Esophagus muscularis mucosa (tissue), 4 donors: ENCODE measurements around the gene SND1.

ENCODE experiments used
- CTCF ChIP-seq, 3 experiments: fragments of 200-600 bp in 2 of 3; fragments of 450-650 bp in 1 of 3; sonication (generic) in 2 of 3; IDR thresholded peaks; one replicate each; pipeline ENCODE4 v1.5.1; 2017 to 2019; ENCODE audit warnings: antibody characterized with exemption in 3 of 3, mild to moderate bottlenecking in 2 of 3, moderate library complexity in 1 of 3
- EP300 ChIP-seq: sonication (generic); formaldehyde crosslinking; IDR thresholded peaks from one replicate; pipeline ENCODE4 v1.6.1; 2017; ENCODE audit warnings: antibody characterized with exemption
- POLR2A ChIP-seq: fragments of 450-650 bp; IDR thresholded peaks from one replicate; pipeline ENCODE4 v1.6.1; 2017; ENCODE audit warnings: antibody characterized with exemption, moderate library complexity, mild to moderate bottlenecking, low read depth
- POLR2AphosphoS5 ChIP-seq, 2 donors: sonication (generic); formaldehyde crosslinking; IDR thresholded peaks; one replicate each; pipeline ENCODE4 v1.6.1; 2017; ENCODE audit warnings: antibody characterized with exemption in 2 of 2

- TF ChIP-seq CTCF (IDR thresholded peaks at IDR 0.05), result no peak
- TF ChIP-seq POLR2A, result no peak
- TF ChIP-seq POLR2AphosphoS5 (IDR thresholded peaks at IDR 0.05), result no peak
- no peak for TF ChIP-seq EP300
These were observed 240.7 kb downstream of the SND1 start for GRCh38 chr7:127892488-127893314.
